GM18505 (cell line): ENCODE results near the gene TMEM205.
"Not testable (repeated sequence)": the region's sequence is repeated elsewhere in the genome, so short reads cannot be mapped to it uniquely, and the experiment has no call there.

ENCODE experiments used
- ATAC-seq: cut with Tn5 transposase; IDR thresholded peaks from one replicate; pipeline ENCODE4 v1.9.1; 2021; ENCODE audit not compliant: unreplicated experiment
- POLR2A ChIP-seq: IDR thresholded peaks from 4 replicates; pipeline ENCODE4 v1.6.1; 2011; ENCODE audit warnings: borderline replicate concordance; ENCODE audit not compliant: insufficient read depth, insufficient read length; ENCODE audit errors: extremely low read depth

TMEM205 gene

GRCh38 chr19:11324748-11325389 lies 21.2 kb downstream of the TMEM205 start:
- TF ChIP-seq POLR2A = no peak
- no peak for ATAC-seq

GRCh38 chr19:11324079-11324661 lies 21.9 kb downstream of the TMEM205 start:
- peak; percentile 55 for ATAC-seq
- peak; percentile 47 for TF ChIP-seq POLR2A

DNA sequence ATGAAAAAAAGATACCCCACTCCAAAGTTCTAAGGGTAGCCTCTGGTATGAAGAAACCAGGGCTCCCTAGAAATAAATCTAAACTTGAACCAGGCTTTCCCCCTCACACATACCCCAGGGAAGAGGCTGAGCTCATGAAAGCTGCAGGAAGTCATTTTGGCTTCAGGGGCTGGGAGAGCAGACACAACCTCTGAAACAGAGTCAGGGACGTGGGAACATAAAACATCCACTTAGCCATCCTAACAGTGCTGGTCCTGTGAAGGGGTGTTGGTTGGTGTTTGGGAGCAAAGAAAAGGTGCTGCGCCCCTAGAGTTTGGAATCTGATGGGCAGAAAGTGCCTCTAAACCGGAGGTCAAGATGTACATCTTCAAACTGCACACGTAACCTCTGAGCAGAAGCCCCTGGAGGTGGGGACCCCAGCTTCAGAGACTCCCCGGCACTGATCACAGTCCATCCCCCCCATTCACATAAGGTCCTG lies 22.4 kb downstream of the TMEM205 start:
- no peak for ATAC-seq

GRCh38 chr19:11322269-11323024 lies 23.6 kb downstream of the TMEM205 start:
- no peak for TF ChIP-seq POLR2A
- no peak for ATAC-seq

More for the DNA sequence above, 22.4 kb downstream of the TMEM205 start:
- TF ChIP-seq POLR2A = no peak

DNA sequence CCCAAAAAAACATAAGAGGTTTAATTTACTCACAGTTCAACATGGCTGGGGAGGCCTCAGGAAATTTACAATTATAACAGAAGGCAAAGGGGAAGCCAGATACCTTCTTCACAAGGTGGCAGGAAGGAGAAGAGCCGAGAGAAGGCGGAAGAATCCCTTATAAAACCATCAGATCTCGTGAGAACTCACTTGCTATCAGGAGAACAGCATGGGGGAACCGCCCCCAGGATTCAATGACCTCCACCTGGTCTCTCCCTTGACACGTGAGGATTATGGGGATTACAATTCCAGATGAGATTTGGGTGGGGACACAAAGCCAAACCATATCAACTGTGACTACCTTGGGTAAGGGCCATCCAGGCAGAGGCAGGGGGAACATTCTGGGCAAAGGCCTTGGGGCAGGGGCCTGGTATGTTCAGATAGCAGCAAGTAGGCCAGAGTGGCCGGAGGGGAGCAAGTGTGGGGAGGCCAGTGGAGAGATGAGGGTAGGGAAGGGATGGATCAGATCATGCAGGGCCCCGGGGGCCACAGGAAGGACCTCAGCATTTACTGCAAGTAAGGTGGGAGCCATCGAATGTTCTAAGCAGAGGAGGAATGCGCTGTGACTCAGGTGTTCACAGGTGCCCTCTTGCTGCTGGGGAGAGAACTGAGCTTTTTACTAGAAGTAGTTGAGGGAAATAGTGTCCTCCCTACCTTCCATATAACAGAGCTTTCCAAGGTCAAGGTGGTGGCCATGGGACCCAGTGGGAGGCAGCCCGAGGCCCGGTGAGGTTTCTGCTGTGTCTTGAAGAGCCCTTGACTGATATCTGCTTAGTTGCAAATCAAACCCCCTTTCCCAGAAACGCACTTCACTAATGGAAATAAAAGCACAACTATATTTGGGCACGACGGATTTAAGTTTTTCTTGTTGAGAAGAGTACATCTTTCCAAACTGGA lies 24.6 kb downstream of the TMEM205 start:
- no peak for TF ChIP-seq POLR2A
- ATAC-seq = no peak

DNA sequence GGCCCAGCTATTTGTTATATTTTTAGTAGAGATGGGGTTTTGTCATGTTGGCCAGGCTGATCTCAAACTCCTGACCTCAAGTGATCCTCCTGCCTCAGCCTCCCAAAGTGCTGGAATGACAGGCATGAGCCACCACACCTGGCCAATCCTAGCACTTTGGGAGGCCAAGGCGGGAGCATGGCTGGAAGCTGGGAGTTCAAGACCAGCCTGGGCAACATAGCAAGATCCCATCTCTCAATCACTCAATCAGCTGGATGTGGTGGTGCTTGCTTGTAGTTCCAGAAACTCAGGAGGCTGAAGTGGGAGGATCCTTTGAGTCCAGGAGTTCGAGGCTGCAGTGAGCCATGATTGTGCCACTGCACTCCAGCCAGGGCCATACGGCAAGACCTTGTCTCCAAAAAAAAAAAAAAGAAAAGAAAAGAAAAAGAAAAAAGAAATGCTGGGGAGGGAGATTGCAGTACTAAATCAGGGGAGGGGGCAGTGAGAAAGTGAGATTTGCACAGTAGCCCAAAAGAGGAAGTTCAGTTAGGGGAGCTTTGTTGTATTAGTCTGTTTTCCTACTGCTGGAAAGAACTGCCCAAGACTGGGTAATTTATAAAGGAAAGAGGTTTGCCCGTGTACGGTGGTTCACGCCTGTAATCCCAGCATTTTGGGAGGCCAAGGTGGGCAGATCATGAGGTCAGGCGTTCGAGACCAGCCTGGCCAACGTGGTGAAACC lies 25.6 kb downstream of the TMEM205 start:
- ATAC-seq = not testable (repeated sequence)

GRCh38 chr19:11306337-11306736 lies 39.7 kb downstream of the TMEM205 start:
- no peak for TF ChIP-seq POLR2A
- no peak for ATAC-seq

DNA sequence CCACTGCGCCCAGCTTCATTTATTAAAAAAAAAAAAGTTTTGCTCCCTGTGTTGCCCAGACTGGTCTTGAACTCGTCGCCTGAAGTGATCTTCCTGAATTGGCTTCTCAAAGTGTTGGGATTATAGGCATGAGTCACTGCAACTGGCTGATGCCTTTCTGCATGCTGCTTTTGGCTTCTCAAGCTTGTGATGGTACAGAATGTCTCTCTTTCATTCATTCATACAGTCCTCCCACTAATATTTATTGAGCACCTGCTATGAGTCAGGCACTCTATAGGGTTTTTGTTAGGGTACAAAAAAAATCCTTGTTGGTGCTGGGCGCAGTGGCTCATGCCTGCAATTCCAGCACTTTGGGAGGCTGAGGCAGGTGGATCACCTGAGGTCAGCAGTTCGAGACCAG lies 41.1 kb downstream of the TMEM205 start:
- ATAC-seq = no peak
- TF ChIP-seq POLR2A = no peak

- no peak for TF ChIP-seq POLR2A
- ATAC-seq = no peak
Measured at GRCh38 chr19:11300811-11301120, 45.3 kb downstream of the TMEM205 start.

DNA sequence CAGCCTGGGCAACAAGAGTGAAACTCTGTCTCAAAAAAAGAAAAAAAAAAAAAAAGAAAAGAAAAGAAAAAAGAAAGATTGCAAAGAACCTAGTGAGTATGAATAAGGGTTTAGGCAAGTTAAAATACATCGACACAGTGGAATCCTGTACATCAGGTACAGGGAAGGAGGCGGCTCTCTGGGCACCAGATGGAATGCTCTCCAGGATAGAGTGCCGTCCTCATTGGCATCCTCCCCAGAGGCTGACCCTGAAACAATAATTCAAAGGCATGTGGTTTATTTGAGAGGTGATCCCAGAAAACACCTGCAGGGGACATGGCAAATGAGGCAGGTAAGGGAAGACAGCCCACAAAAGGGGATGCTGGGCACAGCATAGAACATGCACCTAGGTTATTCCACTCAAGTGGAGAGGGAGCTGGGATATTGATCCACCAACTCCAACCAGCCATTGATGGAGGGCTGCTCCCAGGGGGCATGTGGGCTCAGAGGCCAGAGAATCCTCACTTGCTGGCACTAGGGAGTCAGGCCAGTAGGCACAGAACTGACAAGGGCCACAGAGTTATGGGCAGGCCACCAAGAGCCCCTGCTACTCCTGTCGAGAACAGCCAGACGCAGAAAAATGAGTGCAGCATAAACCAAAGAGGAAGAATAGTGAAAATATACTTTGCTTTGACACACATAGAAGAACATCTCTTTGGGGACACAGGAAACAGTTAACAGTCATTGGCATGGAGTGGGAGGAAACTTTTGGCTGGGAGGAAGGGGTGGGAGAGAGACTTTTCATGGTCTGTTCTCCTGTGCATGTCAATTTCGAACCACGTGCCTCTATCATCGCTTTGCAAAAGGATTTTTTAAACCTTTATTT lies 45.9 kb downstream of the TMEM205 start:
- no peak for ATAC-seq
- no peak for TF ChIP-seq POLR2A

DNA sequence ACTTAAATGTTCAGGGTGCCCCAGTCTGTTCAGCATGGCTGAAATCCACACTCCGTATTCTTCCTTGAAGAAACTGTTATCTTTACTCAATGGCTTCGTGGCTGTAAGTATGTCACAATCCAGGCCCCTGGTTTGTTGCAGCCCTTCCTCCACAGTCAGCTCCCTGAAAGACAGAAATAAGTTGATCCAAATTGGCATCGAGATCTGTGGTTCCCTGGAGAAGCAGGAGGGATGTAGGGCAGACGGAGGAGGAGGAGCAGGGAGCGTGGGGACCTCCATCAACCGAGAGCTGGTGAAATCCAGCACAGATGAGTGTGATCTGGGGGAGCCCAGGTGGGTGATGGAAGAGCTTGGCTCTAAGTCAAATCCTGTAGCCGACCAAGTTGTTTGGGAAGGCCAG lies 49.8 kb downstream of the TMEM205 start:
- TF ChIP-seq POLR2A = no peak
- ATAC-seq = no peak
